Lung (tissue), 12 donors: ENCODE results near the gene ADIPOR2. TPM values are rescaled to one million over a fixed set of nuclear protein-coding genes. Genes with fewer than 3 reads are reported as not detected.

ENCODE experiments used
- ATAC-seq: fragments of 200-7000 bp; cut with Tn5 transposase; one replicate; pipeline ENCODE4 v1.9.1; 2020; ENCODE audit warnings: moderate number of reproducible peaks; ENCODE audit not compliant: insufficient read depth, low FRiP score
- DNase-seq, 3 donors: peaks; one replicate each; pipeline ENCODE4 v3.0.0-alpha.2; 2013 to 2017
- H3K27ac ChIP-seq, 2 donors: one replicate each; pipeline ENCODE4 v1.5.1; 2013; ENCODE audit warnings: mild to moderate bottlenecking in 2 of 2, moderate library complexity in 2 of 2, control low read depth in 1 of 2, inconsistent platforms in 1 of 2, low read depth in 1 of 2, low read length in 1 of 2
- H3K27me3 ChIP-seq, 3 donors: one replicate each; pipeline ENCODE4 v1.5.1; 2013; ENCODE audit warnings: low read length in 2 of 3; ENCODE audit not compliant: control insufficient read depth in 3 of 3, insufficient read depth in 3 of 3
- H3K36me3 ChIP-seq, 4 donors: one replicate each; pipeline ENCODE4 v1.5.1; 2013; ENCODE audit warnings: low read length in 4 of 4, mild to moderate bottlenecking in 1 of 4, moderate library complexity in 1 of 4; ENCODE audit not compliant: control insufficient read depth in 4 of 4, insufficient read depth in 4 of 4
- H3K4me1 ChIP-seq, 5 donors: one replicate each; pipeline ENCODE4 v1.5.1; 2013; ENCODE audit warnings: low read length in 5 of 5, mild to moderate bottlenecking in 2 of 5, moderate library complexity in 1 of 5; ENCODE audit not compliant: control insufficient read depth in 5 of 5, insufficient read depth in 5 of 5
- H3K4me3 ChIP-seq: one replicate; pipeline ENCODE4 v1.5.1; 2013; ENCODE audit warnings: mild to moderate bottlenecking, control low read depth, moderate library complexity
- H3K9ac ChIP-seq, 2 donors: one replicate each; pipeline ENCODE4 v1.5.1; 2013; ENCODE audit warnings: low read length in 2 of 2, control low read depth in 1 of 2; ENCODE audit not compliant: insufficient read depth in 1 of 2
- H3K9me3 ChIP-seq, 4 donors: one replicate each; pipeline ENCODE4 v1.5.1; 2013; ENCODE audit warnings: low read length in 3 of 4, mild to moderate bottlenecking in 1 of 4, moderate library complexity in 1 of 4; ENCODE audit not compliant: control insufficient read depth in 4 of 4, insufficient read depth in 3 of 4
- WGBS, 2 donors: extraction: QIAGEN DNeasy Blood & Tissue Kit; methylation state at CpG; one replicate each; pipeline ENCODE4 v1.1.7; 2013; 5-methylcytosine and 5-hydroxymethylcytosine counted together
- polyA plus RNA-seq, 2 donors: library from polyadenylated mRNA; stranded (reverse); fragments of 200-250 nt; gene quantifications; one replicate each; pipeline ENCODE4 v1.2.1, GENCODE V29; 2013
- total RNA-seq, 2 donors: library from RNA; depleted of rRNA in 1 of 2; stranded (reverse); fragments of >200 nt in 1 of 2; gene quantifications; one replicate each; pipeline ENCODE4 v1.2.1, GENCODE V29; 2014 to 2021
- TF ChIP-seq, protein P1 (sequence below): IDR thresholded peaks from 2 replicates; pipeline ENCODE4 v1.5.1; 2012; ENCODE audit warnings: mild to moderate bottlenecking; ENCODE audit errors: control extremely low read depth, extremely low read depth
- donor health status: control.
- donor health status: control.
- donor health status: Bipolar disorder and iron deficiency.
- donor health status: healthy.
- donor health status: DM: yes; HTN: yes; CAD: no.

Gene ADIPOR2
- total and polyA plus RNA-seq, 4 donors, result 31.9 to 61.1 (median 53.6) TPM

DNA sequence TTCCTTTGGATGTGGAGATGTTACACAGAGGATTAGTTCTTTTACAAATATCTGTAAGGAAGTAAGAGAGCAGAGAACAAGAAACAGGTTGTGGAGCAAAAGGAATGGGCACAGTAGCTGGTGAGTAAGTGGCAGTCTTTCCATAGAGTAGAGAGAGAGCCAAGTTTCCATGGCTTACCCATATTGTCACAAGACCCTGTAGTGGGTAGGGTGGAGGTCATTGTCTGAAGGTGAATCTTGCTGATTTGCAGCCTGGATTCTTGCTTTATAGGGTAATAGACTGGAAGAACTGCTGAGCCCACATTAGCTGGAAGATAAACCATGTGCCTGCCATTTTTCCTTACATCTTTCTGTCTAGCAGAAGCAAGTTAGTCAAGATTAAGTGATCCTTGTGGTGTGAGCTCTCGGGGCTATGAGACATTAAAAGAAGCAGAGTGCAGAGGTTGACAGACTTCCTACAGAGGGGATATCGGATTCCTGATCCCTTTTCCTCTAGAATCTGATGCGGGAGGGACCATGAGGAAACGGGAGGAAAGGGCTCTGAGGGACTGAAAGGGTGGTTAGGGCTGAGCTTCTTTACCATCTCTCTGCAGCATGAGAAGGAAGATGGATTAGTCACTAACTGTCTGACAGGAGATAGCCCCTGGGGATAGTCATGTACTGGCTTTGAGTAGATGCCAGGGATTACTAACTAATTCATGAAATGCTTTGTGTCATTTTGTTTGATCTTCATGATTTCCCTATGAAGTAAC lies 85.5 kb downstream of the ADIPOR2 start:
- H3K4me3 ChIP-seq, result no peak overlapping the region
- DNase-seq (no peak), ATAC-seq (no peak)
- TF ChIP-seq, protein P1, sequence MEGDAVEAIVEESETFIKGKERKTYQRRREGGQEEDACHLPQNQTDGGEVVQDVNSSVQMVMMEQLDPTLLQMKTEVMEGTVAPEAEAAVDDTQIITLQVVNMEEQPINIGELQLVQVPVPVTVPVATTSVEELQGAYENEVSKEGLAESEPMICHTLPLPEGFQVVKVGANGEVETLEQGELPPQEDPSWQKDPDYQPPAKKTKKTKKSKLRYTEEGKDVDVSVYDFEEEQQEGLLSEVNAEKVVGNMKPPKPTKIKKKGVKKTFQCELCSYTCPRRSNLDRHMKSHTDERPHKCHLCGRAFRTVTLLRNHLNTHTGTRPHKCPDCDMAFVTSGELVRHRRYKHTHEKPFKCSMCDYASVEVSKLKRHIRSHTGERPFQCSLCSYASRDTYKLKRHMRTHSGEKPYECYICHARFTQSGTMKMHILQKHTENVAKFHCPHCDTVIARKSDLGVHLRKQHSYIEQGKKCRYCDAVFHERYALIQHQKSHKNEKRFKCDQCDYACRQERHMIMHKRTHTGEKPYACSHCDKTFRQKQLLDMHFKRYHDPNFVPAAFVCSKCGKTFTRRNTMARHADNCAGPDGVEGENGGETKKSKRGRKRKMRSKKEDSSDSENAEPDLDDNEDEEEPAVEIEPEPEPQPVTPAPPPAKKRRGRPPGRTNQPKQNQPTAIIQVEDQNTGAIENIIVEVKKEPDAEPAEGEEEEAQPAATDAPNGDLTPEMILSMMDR, result no peak
- H3K9me3 ChIP-seq, result no peaks in the 10 kb centered on the region
- peaks cover 4 to 12% (median 9%) of the 10 kb centered on the region in 4 donors for H3K36me3 ChIP-seq
- H3K27ac ChIP-seq, result no peak overlapping the region
- H3K4me1 ChIP-seq, result peaks cover 0 to 24% (median 11%) of the 10 kb centered on the region in 5 donors
- no peaks in the 10 kb centered on the region for H3K27me3 ChIP-seq
- no peak overlapping the region for H3K9ac ChIP-seq
- WGBS, 2 donors, result 93 to 96% methylated on average over 4 of the region's 4 CpGs

DNA sequence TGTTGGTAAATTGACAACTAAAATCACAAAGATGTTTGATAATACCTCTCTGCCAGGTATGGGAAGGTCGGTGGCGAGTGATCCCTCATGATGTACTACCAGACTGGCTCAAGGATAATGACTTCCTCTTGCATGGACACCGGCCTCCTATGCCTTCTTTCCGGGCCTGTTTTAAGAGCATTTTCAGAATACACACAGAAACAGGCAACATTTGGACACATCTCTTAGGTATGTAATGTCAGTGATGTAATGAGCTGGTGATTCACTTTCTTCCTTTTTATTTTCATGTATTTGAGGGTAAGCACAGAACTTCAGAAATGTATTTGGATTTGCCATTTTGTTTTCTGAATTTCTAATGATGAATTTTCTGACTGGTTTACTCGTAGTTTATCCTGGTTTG lies 86.9 kb downstream of the ADIPOR2 start:
- ATAC-seq, result no peak
- H3K27me3 ChIP-seq, result no peaks in the 10 kb centered on the region

DNA sequence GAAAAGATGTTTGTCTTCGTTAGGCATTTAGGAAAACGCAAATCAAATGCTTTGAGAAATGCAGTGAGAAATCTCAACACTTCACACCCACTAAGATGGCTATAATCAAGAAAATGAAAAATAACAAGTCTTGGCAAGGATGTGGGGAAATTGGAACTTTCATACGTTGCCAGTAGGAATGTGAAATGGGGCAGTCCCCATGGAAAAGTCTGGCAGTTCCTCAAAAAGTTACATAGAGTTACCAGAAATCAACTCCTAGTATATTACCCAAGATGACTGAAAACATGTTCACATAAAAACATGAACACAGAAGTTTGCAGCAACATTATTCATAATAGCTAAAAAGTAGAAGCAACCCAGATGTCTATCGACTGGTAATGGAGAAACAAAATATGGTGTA lies 88.0 kb downstream of the ADIPOR2 start:
- peaks cover 0 to 31% (median 21%) of the 10 kb centered on the region in 5 donors for H3K4me1 ChIP-seq
- peaks cover 0 to 15% (median 8%) of the 10 kb centered on the region in 4 donors for H3K36me3 ChIP-seq
- TF ChIP-seq, protein P1, result no peak
- no peak overlapping the region for H3K4me3 ChIP-seq
- no peaks in the 10 kb centered on the region for H3K27me3 ChIP-seq
- WGBS, 2 donors, result 76 to 77% methylated on average over 4 of the region's 4 CpGs
- DNase-seq, result no peak
- no peaks in the 10 kb centered on the region for H3K9me3 ChIP-seq
- no peak overlapping the region for H3K9ac ChIP-seq
- ATAC-seq, result no peak
- H3K27ac ChIP-seq, result no peak overlapping the region

More for the DNA sequence above, 86.9 kb downstream of the ADIPOR2 start:
- Histone ChIP-seq H3K4me1 (peaks cover 0 to 31% (median 21%) of the 10 kb centered on the region in 5 donors), H3K4me3 (no peak overlapping the region), H3K9me3 (no peaks in the 10 kb centered on the region), H3K27ac (no peak overlapping the region), H3K9ac (no peak overlapping the region), H3K36me3 (peaks cover 2 to 14% (median 9%) of the 10 kb centered on the region in 4 donors)
- DNase-seq, result no peak
- 79 to 92% methylated on average over 5 of the region's 5 CpGs for WGBS, 2 donors
- TF ChIP-seq, protein P1, result no peak
